Activated T-cell treated with anti-CD3 and anti-CD28 coated beads, Interleukin-2, amount 50 U/mL, for 4 hours (primary cell): ENCODE results near the gene SPANXN2. TPM values are rescaled to one million over a fixed set of nuclear protein-coding genes. Genes with fewer than 3 reads are reported as not detected.
"Not testable (repeated sequence)": the region's sequence is repeated elsewhere in the genome, so short reads cannot be mapped to it uniquely, and the experiment has no call there.

Experiments
- ATAC-seq, 2 donors: fragments of 200-7000 bp; cut with Tn5 transposase; one replicate each; pipeline ENCODE4 v1.10.0; 2021
- DNase-seq: peaks from one replicate; pipeline ENCODE4 v3.0.0-alpha.2; 2020
- H3K27me3 Mint-ChIP-seq: one replicate; pipeline ENCODE4 v1.8.0; 2021; ENCODE audit warnings: low read depth, mixed read lengths
- H3K36me3 Mint-ChIP-seq: one replicate; pipeline ENCODE4 v1.8.0; 2022; ENCODE audit warnings: mixed read lengths; ENCODE audit not compliant: insufficient read depth
- H3K4me1 Mint-ChIP-seq: one replicate; pipeline ENCODE4 v1.8.0; 2021; ENCODE audit warnings: low read depth, mixed read lengths
- H3K4me3 Mint-ChIP-seq: one replicate; pipeline ENCODE4 v1.8.0; 2021; ENCODE audit warnings: mild to moderate bottlenecking, moderate library complexity, mixed read lengths
- H3K9me3 Mint-ChIP-seq: one replicate; pipeline ENCODE4 v1.8.0; 2021; ENCODE audit warnings: mixed read lengths
- total RNA-seq, 3 donors: library from RNA; stranded (reverse); gene quantifications; one replicate each; pipeline ENCODE4 v1.2.1, GENCODE V29; 2021

The SPANXN2 gene, protein sequence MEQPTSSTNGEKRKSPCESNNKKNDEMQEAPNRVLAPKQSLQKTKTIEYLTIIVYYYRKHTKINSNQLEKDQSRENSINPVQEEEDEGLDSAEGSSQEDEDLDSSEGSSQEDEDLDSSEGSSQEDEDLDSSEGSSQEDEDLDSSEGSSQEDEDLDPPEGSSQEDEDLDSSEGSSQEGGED
- total RNA-seq: not detected

DNA sequence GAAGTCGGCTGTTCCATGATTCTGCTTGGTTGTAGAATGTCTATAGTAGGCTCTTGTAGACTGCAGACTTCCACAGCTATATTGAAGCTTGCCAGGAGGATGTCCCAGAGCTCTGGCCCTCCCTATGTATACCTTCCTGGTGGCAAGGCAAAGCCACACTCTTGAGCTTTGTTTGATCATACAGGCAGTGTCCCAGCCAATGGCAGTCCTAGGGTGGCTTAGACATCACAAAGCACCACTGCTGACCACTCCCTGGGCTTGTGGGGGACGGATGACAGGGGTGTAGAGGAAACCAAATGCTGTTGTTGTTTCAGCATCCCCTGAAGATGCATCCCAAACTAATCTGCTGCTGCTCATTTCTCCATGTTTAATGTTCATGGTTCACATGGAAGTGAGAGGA, at the start of gene SPANXN2:
SPANXN2 (minus strand) TSS at position 101 of the 400 bp plus-strand sequence; CDS start at position 17, 84 bp downstream.
- DNase-seq, H3K27me3 Mint-ChIP-seq, ATAC-seq, H3K4me3 Mint-ChIP-seq, H3K36me3 Mint-ChIP-seq, H3K4me1 Mint-ChIP-seq: not testable (repeated sequence)
- peaks cover 22% of the 10 kb centered on the region for H3K9me3 Mint-ChIP-seq

DNA sequence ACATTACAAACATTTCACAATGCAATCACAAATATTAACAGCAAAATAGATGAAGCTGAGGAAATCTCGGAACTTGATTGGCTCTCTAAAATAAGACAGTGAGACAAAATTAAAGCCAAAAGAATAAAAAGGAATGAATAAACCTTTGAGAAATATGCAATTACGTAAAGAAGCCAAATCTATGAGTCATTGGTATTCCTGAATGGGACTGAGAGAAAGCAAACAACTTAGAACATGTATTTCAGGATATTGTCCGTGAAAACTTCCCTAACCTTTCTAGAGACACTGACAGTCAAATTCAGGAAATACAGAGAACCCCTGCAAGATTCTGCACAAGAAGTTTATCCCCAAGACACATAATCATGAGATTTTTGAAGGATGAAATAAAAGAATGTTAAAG, 48.4 kb upstream of the SPANXN2 start:
- ATAC-seq (no peak), DNase-seq (no peak)
- H3K4me1 Mint-ChIP-seq: no peaks in the 10 kb centered on the region
- no peaks in the 10 kb centered on the region for H3K27me3 Mint-ChIP-seq
- no peak overlapping the region for H3K4me3 Mint-ChIP-seq
- peaks cover 3% of the 10 kb centered on the region for H3K9me3 Mint-ChIP-seq
- no peaks in the 10 kb centered on the region for H3K36me3 Mint-ChIP-seq

DNA sequence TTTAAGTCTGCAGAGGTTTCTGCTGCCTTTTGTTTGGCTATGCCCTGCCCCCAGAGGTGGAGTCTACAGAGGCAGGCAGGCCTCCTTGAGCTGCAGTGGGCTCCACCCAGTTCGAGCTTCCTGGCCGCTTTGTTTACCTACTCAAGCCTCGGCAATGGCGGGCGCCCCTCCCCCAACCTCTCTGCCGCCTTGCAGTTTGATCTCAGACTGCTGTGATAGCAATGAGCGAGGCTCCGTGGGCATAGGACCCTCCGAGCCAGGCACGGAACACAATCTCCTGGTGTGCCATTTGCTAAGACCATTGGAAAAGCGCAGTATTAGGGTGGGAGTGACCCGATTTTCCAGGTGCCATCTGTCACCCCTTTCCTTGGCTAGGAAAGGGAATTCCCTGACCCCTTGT, 47.2 kb upstream of the SPANXN2 start:
- not testable (repeated sequence) for DNase-seq, H3K36me3 Mint-ChIP-seq, H3K9me3 Mint-ChIP-seq, ATAC-seq, H3K27me3 Mint-ChIP-seq, H3K4me3 Mint-ChIP-seq, H3K4me1 Mint-ChIP-seq

DNA sequence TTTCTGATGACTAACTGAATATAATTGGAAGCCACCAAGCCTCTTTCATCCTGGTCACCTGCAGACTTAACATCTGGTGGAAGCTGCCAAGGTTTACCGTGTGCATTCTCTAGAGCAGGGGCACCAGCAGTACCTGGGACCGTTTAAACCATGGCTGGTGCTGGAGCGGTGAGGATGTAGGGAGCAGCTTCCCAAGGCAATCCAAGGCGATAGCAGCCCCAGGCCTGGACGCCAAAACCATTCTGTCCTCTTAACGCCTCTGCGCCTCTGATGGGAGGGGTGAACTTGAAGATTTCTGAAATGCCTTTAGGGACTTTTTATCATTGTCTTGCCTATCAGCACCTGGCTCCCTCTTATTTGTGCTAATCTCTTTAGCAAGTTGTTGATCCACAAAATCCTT, 37.3 kb upstream of the SPANXN2 start:
- no peaks in the 10 kb centered on the region for H3K4me1 Mint-ChIP-seq
- no peak for ATAC-seq
- H3K4me3 Mint-ChIP-seq: no peak overlapping the region
- peaks cover 5% of the 10 kb centered on the region for H3K9me3 Mint-ChIP-seq
- no peaks in the 10 kb centered on the region for H3K36me3 Mint-ChIP-seq
- no peaks in the 10 kb centered on the region for H3K27me3 Mint-ChIP-seq
- DNase-seq: no peak

DNA sequence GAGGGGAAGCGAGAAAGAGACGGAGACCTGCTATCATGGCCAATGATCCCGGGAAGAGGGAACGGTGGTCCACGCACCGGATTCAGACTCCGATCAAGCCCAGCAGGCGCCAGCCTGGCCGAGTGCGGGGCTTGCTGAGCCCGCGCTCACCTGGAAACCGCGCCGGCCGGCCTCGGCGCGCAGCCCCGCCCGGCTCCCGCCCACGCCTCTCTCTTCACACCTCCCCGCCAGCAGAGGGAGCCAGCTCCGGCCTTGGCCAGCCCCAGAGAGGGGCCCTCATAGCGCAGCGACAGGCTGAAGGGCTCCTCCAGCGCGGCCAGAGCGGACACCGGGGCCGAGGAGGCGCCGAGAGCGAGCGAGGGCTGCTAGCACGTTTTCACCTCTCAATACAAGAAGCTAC, 36.8 kb upstream of the SPANXN2 start:
- no peak overlapping the region for H3K4me3 Mint-ChIP-seq
- DNase-seq: no peak
- no peak for ATAC-seq
- H3K4me1 Mint-ChIP-seq: no peaks in the 10 kb centered on the region
- no peaks in the 10 kb centered on the region for H3K27me3 Mint-ChIP-seq
- H3K36me3 Mint-ChIP-seq: no peaks in the 10 kb centered on the region
- peaks cover 5% of the 10 kb centered on the region for H3K9me3 Mint-ChIP-seq

DNA sequence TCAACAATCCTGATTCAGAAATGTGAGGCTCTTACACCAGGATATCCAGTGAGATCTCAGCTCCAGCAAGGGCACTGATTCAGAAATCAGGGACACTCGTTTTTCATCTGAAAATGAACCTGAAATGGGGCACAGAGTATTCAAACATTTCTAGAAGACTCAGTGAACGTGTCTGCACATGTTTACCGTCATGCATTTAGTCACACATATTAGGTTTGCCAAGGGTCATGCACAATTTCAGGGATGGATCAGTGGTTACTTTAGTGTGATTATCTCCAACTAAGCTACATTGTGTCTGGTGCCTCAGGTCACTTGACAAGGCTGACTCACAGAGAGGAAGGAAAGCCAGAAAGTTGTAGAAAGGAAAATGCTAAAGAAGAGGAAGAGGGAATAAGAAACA, 33.6 kb upstream of the SPANXN2 start:
- ATAC-seq: no peak
- Mint-ChIP-seq H3K4me3 (no peak overlapping the region), H3K4me1 (no peaks in the 10 kb centered on the region), H3K27me3 (no peaks in the 10 kb centered on the region), H3K36me3 (no peaks in the 10 kb centered on the region), H3K9me3 (peaks cover 5% of the 10 kb centered on the region)
- DNase-seq: no peak

DNA sequence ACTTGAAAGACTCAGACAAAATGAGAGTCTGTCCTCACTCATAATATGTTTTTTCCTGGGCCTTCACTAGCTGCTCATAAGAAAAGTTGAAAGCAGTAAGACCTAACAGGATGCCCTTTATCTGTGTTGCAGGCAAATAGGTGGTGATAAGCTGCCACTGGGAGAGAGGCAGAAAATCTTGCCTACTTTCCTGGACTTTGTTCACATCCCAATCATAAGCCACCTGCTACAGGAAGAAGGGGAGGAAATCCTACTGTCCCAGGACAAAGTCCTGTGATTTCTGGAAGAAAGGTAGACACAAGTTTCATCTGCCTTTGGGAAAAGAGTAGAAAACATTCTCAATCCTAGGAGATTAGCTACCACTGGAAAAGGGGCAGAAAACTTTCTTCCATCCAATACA, 13.3 kb upstream of the SPANXN2 start:
- H3K36me3 Mint-ChIP-seq: no peaks in the 10 kb centered on the region
- no peaks in the 10 kb centered on the region for H3K9me3 Mint-ChIP-seq
- DNase-seq (no peak), ATAC-seq (no peak)
- no peaks in the 10 kb centered on the region for H3K4me1 Mint-ChIP-seq
- no peaks in the 10 kb centered on the region for H3K27me3 Mint-ChIP-seq
- H3K4me3 Mint-ChIP-seq: no peak overlapping the region

DNA sequence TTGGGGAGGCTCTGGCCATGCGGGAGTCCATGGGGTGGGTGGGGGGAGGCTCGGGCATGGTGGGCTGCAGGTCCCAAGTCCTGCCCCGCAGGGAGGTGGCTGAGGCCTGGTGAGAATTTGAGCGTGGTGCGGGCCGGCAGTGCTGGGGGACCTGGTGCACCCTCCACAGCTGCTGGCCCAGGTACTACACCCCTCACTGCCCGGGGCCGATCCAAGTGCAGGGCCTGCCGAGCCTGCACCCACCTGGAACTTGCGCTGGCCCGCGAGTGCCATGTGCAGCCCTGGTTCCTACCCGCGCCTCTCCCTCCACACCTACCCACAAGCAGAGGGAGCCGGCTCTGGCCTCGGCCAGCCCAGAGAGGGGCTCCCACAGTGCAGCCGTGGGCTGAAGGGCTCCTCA, 5.7 kb upstream of the SPANXN2 start:
- Mint-ChIP-seq H3K9me3 (no peaks in the 10 kb centered on the region), H3K27me3 (no peaks in the 10 kb centered on the region), H3K4me1 (no peaks in the 10 kb centered on the region), H3K4me3 (no peak overlapping the region), H3K36me3 (no peaks in the 10 kb centered on the region)
- no peak for ATAC-seq
- no peak for DNase-seq

DNA sequence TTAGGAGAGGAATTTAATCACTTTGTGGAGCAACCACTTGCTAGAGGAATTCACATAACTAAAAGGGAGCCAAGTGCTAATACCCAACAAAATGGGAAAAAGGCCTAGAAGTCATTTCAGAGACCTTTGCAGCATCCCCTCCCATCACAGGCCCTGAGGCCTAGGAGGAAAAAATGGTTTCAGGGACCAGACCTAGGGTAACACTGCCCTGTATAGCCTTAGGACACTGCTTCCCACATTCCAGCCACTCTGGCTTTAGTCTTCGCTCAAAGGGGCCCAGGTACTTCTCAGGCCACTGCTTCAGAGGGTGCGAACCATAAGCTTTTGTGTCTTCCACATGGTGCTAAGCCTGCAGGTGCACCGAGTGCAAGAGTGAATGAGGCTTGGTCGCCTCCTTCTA, 19.1 kb downstream of the SPANXN2 start:
- no peak for ATAC-seq
- H3K4me1 Mint-ChIP-seq: no peaks in the 10 kb centered on the region
- peaks cover 7% of the 10 kb centered on the region for H3K9me3 Mint-ChIP-seq
- H3K4me3 Mint-ChIP-seq: no peak overlapping the region
- DNase-seq: no peak
- H3K27me3 Mint-ChIP-seq: no peaks in the 10 kb centered on the region
- H3K36me3 Mint-ChIP-seq: no peaks in the 10 kb centered on the region

DNA sequence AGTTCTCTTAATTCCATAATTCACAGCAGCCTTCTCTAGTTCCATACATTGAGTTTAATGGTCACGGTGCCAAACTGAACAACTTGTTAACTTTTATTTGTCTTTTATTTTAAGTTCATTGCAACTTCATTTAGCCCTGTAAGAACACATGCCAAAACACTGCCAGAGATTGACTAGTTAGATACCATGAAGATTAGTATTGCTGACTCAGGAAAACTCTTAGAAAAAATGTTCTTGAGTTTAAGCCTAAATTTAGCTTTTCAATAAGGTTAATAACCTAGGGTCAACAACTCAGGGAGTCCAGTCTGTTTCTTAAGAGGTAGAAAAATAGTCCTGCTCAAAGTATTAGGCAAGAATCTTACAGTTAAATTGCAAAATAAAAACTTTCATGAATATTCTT, 25.7 kb downstream of the SPANXN2 start:
- no peaks in the 10 kb centered on the region for H3K4me1 Mint-ChIP-seq
- DNase-seq: no peak
- no peaks in the 10 kb centered on the region for H3K27me3 Mint-ChIP-seq
- no peak overlapping the region for H3K4me3 Mint-ChIP-seq
- no peaks in the 10 kb centered on the region for H3K36me3 Mint-ChIP-seq
- no peaks in the 10 kb centered on the region for H3K9me3 Mint-ChIP-seq
- ATAC-seq: no peak

DNA sequence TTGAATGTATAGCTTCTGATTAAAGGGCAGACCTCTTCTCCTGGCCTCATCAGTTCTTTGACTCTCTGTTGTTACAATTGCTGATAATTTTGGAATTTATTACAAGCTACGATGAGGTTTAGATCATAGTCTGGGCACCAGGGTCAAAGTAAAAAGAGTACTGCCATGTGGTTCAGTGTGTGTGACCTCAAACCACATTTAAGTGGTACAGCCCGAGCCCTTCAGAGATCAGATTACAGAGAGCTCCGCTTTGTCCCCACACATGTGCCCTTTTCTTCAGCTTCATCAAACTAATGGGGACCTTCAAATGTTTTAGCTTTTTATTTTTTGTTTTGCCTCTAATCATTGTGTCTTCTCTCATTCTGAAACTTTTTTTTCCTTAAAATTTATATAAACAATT, 37.1 kb downstream of the SPANXN2 start:
- Mint-ChIP-seq H3K9me3 (peaks cover 6% of the 10 kb centered on the region), H3K4me3 (no peak overlapping the region), H3K36me3 (no peaks in the 10 kb centered on the region), H3K4me1 (no peaks in the 10 kb centered on the region), H3K27me3 (no peaks in the 10 kb centered on the region)
- DNase-seq (no peak), ATAC-seq (no peak)

DNA sequence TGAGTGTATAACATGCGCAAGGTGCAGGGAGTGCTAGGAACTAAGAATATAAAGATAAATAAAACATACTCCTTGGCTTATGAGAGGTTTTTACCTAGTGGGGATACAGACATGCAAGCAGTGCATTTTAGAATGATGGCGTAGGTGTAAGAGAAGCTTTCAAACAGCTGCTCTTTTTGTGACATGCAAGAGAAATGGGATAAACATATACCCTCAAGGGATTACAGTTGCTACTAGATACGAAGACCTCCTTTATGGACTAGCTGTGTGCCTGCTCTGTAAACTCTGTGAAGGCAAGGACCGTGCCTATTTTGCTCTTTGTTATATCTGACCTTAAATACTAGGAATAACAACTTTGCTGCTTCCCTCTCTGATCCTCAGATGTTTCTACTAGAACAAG, 45.6 kb downstream of the SPANXN2 start:
- no peak for DNase-seq
- H3K9me3 Mint-ChIP-seq: peaks cover 2% of the 10 kb centered on the region
- H3K4me3 Mint-ChIP-seq: no peak overlapping the region
- H3K4me1 Mint-ChIP-seq: no peaks in the 10 kb centered on the region
- ATAC-seq: no peak
- no peaks in the 10 kb centered on the region for H3K36me3 Mint-ChIP-seq
- H3K27me3 Mint-ChIP-seq: no peaks in the 10 kb centered on the region

DNA sequence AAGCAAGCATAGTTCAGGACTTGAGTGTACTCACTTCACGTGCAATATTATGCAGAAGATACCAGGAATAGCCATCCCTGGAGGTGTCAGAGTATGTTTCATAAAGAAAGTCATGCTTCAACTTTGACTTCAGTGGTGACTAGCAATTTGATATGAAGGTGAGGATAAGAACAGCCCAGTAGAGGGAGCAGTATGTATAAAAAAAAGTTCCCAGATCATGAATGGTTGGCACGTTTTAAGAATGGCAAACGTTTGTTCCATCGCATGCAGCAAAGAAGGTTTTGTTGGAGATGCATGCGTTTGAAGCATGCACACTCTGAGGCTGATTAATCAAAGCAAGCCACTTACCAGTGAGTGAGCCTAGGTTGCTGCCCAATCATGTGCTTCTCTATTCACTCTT, 51.2 kb downstream of the SPANXN2 start:
- Mint-ChIP-seq H3K27me3 (no peaks in the 10 kb centered on the region), H3K36me3 (no peaks in the 10 kb centered on the region), H3K9me3 (no peaks in the 10 kb centered on the region), H3K4me3 (no peak overlapping the region), H3K4me1 (no peaks in the 10 kb centered on the region)
- DNase-seq: no peak
- ATAC-seq: no peak

DNA sequence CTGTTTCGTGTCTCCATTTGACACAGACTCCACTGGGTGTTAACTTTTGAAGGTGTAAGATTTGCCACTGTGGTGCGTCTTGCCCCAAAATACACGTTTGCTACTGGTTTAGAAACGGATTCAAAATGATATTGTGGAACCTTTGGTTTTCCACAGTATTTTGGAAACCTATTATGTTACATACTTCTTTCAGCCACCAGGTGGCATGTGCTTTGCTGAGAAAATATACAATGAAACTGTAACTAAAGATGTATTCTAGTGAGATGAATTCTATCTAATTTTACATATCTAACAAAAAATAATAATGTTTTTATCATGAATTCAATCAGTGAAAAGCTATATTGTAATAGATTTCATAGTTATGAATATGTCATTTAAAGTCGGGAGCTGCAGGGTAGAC, 56.2 kb downstream of the SPANXN2 start:
- no peak for ATAC-seq
- no peaks in the 10 kb centered on the region for H3K36me3 Mint-ChIP-seq

DNA sequence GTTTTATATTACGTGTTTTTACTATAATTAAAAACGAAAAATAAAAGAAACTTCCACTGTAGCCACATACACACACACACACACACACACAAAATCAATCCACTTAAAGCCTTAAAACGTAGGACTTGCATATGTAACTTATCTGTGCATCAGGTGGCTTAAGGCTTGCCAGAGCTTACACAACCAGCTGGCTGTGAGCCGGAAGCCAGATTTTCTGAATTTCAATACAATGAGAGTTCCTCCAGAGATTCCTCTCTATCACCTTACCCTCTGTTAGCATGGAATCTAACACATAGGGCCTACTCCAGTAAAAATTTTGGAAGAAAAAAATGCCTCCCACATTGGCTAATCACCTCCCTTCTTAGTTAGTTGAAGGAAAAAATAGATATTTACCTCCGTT, 56.8 kb downstream of the SPANXN2 start:
- Mint-ChIP-seq H3K27me3 (no peaks in the 10 kb centered on the region), H3K4me1 (no peaks in the 10 kb centered on the region)

More for the DNA sequence above, 56.2 kb downstream of the SPANXN2 start:
- H3K27me3 Mint-ChIP-seq: no peaks in the 10 kb centered on the region
- H3K9me3 Mint-ChIP-seq: no peaks in the 10 kb centered on the region
- no peak for DNase-seq
- H3K4me1 Mint-ChIP-seq: no peaks in the 10 kb centered on the region
- H3K4me3 Mint-ChIP-seq: no peak overlapping the region

More for the DNA sequence above, 56.8 kb downstream of the SPANXN2 start:
- no peak overlapping the region for H3K4me3 Mint-ChIP-seq
- H3K9me3 Mint-ChIP-seq: no peaks in the 10 kb centered on the region
- H3K36me3 Mint-ChIP-seq: no peaks in the 10 kb centered on the region
- no peak for ATAC-seq
- DNase-seq: no peak
